ENCODE data around the gene CLEC2B.

DNA sequence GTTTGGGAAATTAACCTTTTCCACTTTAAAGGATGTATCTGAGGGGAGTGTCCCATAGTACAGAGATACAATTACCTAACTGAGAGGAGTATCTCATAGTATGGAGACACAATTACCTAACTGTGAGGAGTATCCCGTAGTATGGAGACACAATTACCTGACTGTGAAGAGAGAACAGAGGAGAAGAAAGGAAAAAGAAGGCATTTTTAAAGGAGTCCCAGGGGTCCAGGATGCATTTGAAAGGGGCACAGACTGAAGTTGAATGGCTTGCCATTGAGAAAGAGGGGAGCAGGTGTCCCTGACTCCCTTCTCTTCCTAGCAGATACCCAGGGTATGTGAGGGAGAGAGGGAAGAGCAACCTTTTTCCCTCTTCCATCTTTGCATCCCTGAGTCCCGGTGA lies 30.1 kb upstream of the CLEC2B start:
- TF ChIP-seq, protein P1, sequence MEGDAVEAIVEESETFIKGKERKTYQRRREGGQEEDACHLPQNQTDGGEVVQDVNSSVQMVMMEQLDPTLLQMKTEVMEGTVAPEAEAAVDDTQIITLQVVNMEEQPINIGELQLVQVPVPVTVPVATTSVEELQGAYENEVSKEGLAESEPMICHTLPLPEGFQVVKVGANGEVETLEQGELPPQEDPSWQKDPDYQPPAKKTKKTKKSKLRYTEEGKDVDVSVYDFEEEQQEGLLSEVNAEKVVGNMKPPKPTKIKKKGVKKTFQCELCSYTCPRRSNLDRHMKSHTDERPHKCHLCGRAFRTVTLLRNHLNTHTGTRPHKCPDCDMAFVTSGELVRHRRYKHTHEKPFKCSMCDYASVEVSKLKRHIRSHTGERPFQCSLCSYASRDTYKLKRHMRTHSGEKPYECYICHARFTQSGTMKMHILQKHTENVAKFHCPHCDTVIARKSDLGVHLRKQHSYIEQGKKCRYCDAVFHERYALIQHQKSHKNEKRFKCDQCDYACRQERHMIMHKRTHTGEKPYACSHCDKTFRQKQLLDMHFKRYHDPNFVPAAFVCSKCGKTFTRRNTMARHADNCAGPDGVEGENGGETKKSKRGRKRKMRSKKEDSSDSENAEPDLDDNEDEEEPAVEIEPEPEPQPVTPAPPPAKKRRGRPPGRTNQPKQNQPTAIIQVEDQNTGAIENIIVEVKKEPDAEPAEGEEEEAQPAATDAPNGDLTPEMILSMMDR (IDR thresholded peaks at IDR 0.05), result no peak
- TF ChIP-seq, protein P2, sequence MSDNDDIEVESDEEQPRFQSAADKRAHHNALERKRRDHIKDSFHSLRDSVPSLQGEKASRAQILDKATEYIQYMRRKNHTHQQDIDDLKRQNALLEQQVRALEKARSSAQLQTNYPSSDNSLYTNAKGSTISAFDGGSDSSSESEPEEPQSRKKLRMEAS (IDR thresholded peaks at IDR 0.05; ENCODE audit: low read depth), result no peak
- TF ChIP-seq RFX5 (IDR thresholded peaks at IDR 0.05; ENCODE audit: low read length) (no peak), EZH2phosphoT487 (IDR thresholded peaks at IDR 0.05; ENCODE audit: borderline replicate concordance, low read depth) (no peak), TAF1 (IDR thresholded peaks at IDR 0.05; ENCODE audit: borderline replicate concordance, low read depth, low read length) (no peak), NFIC (IDR thresholded peaks at IDR 0.05; ENCODE audit: borderline replicate concordance) (no peak), RCOR1 (IDR thresholded peaks at IDR 0.05; ENCODE audit: low read length) (no peak), EP300 (IDR thresholded peaks at IDR 0.05; ENCODE audit: borderline replicate concordance in 1 of 2, low read depth in 1 of 2, low read length in 1 of 2) (no peak), NRF1 (IDR thresholded peaks at IDR 0.05; ENCODE audit: low read depth, low read length) (no peak), CHD2 (IDR thresholded peaks at IDR 0.05; ENCODE audit: low read length, partially characterized antibody) (no peak)
- TF ChIP-seq, protein P3, sequence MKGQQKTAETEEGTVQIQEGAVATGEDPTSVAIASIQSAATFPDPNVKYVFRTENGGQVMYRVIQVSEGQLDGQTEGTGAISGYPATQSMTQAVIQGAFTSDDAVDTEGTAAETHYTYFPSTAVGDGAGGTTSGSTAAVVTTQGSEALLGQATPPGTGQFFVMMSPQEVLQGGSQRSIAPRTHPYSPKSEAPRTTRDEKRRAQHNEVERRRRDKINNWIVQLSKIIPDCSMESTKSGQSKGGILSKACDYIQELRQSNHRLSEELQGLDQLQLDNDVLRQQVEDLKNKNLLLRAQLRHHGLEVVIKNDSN (IDR thresholded peaks at IDR 0.05; ENCODE audit: borderline replicate concordance, low read depth), result no peak

All from SK-N-SH (cell line).